Mesenchymal stem cell (in vitro differentiated cells and primary cell): ENCODE measurements around the gene CFP.

Source experiments
- DNase-seq: peaks from one replicate; pipeline ENCODE4 v3.0.0-alpha.2; 2013
- H2AFZ ChIP-seq: one replicate; pipeline ENCODE4 v1.6.1; 2013; ENCODE audit warnings: low read depth, mild to moderate bottlenecking, control low read depth, inconsistent platforms, low read length, moderate library complexity
- H2AK5ac ChIP-seq: 2 replicates; pipeline ENCODE4 v1.6.1; 2013; ENCODE audit warnings: low read length, moderate library complexity, mild to moderate bottlenecking, inconsistent platforms; ENCODE audit not compliant: severe bottlenecking
- H2BK120ac ChIP-seq: one replicate; pipeline ENCODE4 v1.6.1; 2013; ENCODE audit warnings: low read depth, mild to moderate bottlenecking, inconsistent platforms, low read length, moderate library complexity
- H2BK12ac ChIP-seq, 2 experiments: one replicate each; pipeline ENCODE4 v1.6.1; 2013; ENCODE audit warnings: inconsistent platforms in 2 of 2, low read length in 2 of 2, mild to moderate bottlenecking in 2 of 2, moderate library complexity in 2 of 2, control low read depth in 1 of 2
- H2BK15ac ChIP-seq: one replicate; pipeline ENCODE4 v1.6.1; 2013; ENCODE audit warnings: mild to moderate bottlenecking, low read depth, inconsistent platforms; ENCODE audit not compliant: poor library complexity, severe bottlenecking
- H2BK5ac ChIP-seq: 2 replicates; pipeline ENCODE4 v1.6.1; 2013; ENCODE audit warnings: low read depth, mild to moderate bottlenecking, low read length, control low read depth, inconsistent platforms; ENCODE audit not compliant: poor library complexity, severe bottlenecking
- H3K14ac ChIP-seq, 2 experiments: one replicate each; pipeline ENCODE4 v1.6.1; 2013; ENCODE audit warnings: inconsistent platforms in 2 of 2, low read length in 2 of 2, control low read depth in 1 of 2, mild to moderate bottlenecking in 1 of 2, moderate library complexity in 1 of 2
- H3K18ac ChIP-seq, 2 experiments: one replicate each; pipeline ENCODE4 v1.6.1; 2013; ENCODE audit warnings: inconsistent platforms in 2 of 2, low read length in 2 of 2, control low read depth in 1 of 2, low read depth in 1 of 2, mild to moderate bottlenecking in 1 of 2
- H3K23ac ChIP-seq, 2 experiments: one replicate each; pipeline ENCODE4 v1.6.1; 2013; ENCODE audit warnings: inconsistent platforms in 2 of 2, low read length in 2 of 2, mild to moderate bottlenecking in 2 of 2, moderate library complexity in 2 of 2, control low read depth in 1 of 2
- H3K27ac ChIP-seq: 2 replicates; pipeline ENCODE4 v1.5.1; 2013; ENCODE audit warnings: mild to moderate bottlenecking, moderate library complexity, low read length, control low read depth, inconsistent platforms; ENCODE audit not compliant: poor library complexity, severe bottlenecking
- H3K27me3 ChIP-seq, 2 experiments: 2 replicates each; pipeline versions ENCODE4 v1.6.1 to v1.7.0; 2013; ENCODE audit warnings: low read length in 2 of 2, mild to moderate bottlenecking in 2 of 2, moderate library complexity in 2 of 2, control low read depth in 1 of 2, inconsistent platforms in 1 of 2; ENCODE audit not compliant: control insufficient read depth in 1 of 2, insufficient read depth in 1 of 2
- H3K36me3 ChIP-seq, 2 experiments: 2 replicates each; pipeline versions ENCODE4 v1.6.1 to v1.7.0; 2013; ENCODE audit warnings: low read length in 2 of 2, control low read depth in 1 of 2, inconsistent platforms in 1 of 2, low read depth in 1 of 2, mild to moderate bottlenecking in 1 of 2; ENCODE audit not compliant: insufficient read depth in 2 of 2, control insufficient read depth in 1 of 2
- H3K4ac ChIP-seq, 2 experiments: one replicate each; pipeline ENCODE4 v1.6.1; 2013; ENCODE audit warnings: inconsistent platforms in 2 of 2, low read length in 2 of 2, mild to moderate bottlenecking in 2 of 2, moderate library complexity in 2 of 2, control low read depth in 1 of 2, low read depth in 1 of 2
- H3K4me1 ChIP-seq: 2 replicates; pipeline ENCODE4 v1.6.1; 2013; ENCODE audit warnings: low read depth, low read length, control low read depth; ENCODE audit not compliant: control insufficient read depth, insufficient read depth
- H3K4me2 ChIP-seq: 2 replicates; pipeline ENCODE4 v1.6.1; 2013; ENCODE audit warnings: low read length, mild to moderate bottlenecking, inconsistent platforms; ENCODE audit not compliant: poor library complexity, severe bottlenecking
- H3K4me3 ChIP-seq, 2 experiments: 2 replicates each; pipeline versions ENCODE4 v1.5.1 to v1.7.0; 2013; ENCODE audit warnings: low read length in 2 of 2, mild to moderate bottlenecking in 2 of 2, control low read depth in 1 of 2, low read depth in 1 of 2; ENCODE audit not compliant: insufficient read depth in 1 of 2
- H3K79me1 ChIP-seq: replicated peaks from 2 replicates; pipeline ENCODE4 v1.6.1; 2013; ENCODE audit warnings: mild to moderate bottlenecking, control low read depth, low read length, inconsistent platforms; ENCODE audit not compliant: poor library complexity, severe bottlenecking
- H3K9ac ChIP-seq: 2 replicates; pipeline ENCODE4 v1.7.0; 2013; ENCODE audit warnings: mild to moderate bottlenecking, low read length, moderate library complexity
- H3K9me3 ChIP-seq: 2 replicates; pipeline ENCODE4 v1.7.0; 2013; ENCODE audit warnings: mild to moderate bottlenecking, low read length; ENCODE audit not compliant: control insufficient read depth
- H4K8ac ChIP-seq: one replicate; pipeline ENCODE4 v1.6.1; 2013; ENCODE audit warnings: inconsistent platforms, mild to moderate bottlenecking, low read length, moderate library complexity
- H4K91ac ChIP-seq: one replicate; pipeline ENCODE4 v1.6.1; 2013; ENCODE audit warnings: mild to moderate bottlenecking, low read length, inconsistent platforms
- WGBS: methylation state at CpG from one replicate; pipeline ENCODE4 v1.1.7; 2013; ENCODE audit warnings: mixed read lengths; 5-methylcytosine and 5-hydroxymethylcytosine counted together

Gene CFP

GRCh38 chrX:47650164-47651042, 20.7 kb upstream of the CFP start, which contains the start of gene ELK1:
TSS of gene ELK1 (minus strand) at chrX:47650563. CDS start at chrX:47641441, 9,122 bp downstream.
- Histone ChIP-seq H2BK15ac (peak within 1 kb of the TSS; percentile 28), H3K9me3 (no peaks in the 10 kb centered on the region), H3K27ac (peak within 1 kb of the TSS; percentile 72), H2BK5ac (peak within 1 kb of the TSS; percentile 9), H3K4me1 (peaks cover 11% of the 10 kb centered on the region), H2AK5ac (no peak within 1 kb of the TSS), H2AFZ (peak within 1 kb of the TSS; percentile 27), H3K4ac (peak within 1 kb of the TSS in 1 of 2 experiments; percentile 75), H2BK12ac (no peak within 1 kb of the TSS), H4K8ac (no peak within 1 kb of the TSS), H3K4me3 (peak within 1 kb of the TSS; percentile 80 to 82), H3K18ac (peak within 1 kb of the TSS; percentile 83 to 90), H3K36me3 (peaks cover 2 to 32% of the 10 kb centered on the region in 2 experiments), H3K27me3 (peaks cover 0 to 3% of the 10 kb centered on the region in 2 experiments), H4K91ac (peak within 1 kb of the TSS; percentile 80), H3K79me1 (peaks cover 1% of the 10 kb centered on the region), H3K23ac (no peak within 1 kb of the TSS), H3K14ac (peak within 1 kb of the TSS in 1 of 2 experiments; percentile 81), H3K4me2 (peak within 1 kb of the TSS; percentile 63), H3K9ac (peak within 1 kb of the TSS; percentile 89), H2BK120ac (peak within 1 kb of the TSS; percentile 19)
- under 1% methylated on average over 47 of the region's 65 CpGs for WGBS
- peak; percentile 99 for DNase-seq

- peak overlapping the region; percentile 80 to 82 for H3K4me3 ChIP-seq
- H2AFZ ChIP-seq = no peak overlapping the region
- peaks cover 3% of the 10 kb centered on the region for H3K79me1 ChIP-seq
- H4K91ac ChIP-seq = no peak overlapping the region
- H3K4me1 ChIP-seq = peaks cover 13% of the 10 kb centered on the region
- no peak overlapping the region for H2BK5ac ChIP-seq
- 11% methylated on average over 1 of the region's 11 CpGs for WGBS
- no peaks in the 10 kb centered on the region for H3K9me3 ChIP-seq
- H4K8ac ChIP-seq = no peak overlapping the region
- H3K18ac ChIP-seq = peak overlapping the region in 1 of 2 experiments; percentile 90
- no peak overlapping the region for H3K27ac ChIP-seq
- peaks cover 0 to 3% of the 10 kb centered on the region in 2 experiments for H3K27me3 ChIP-seq
- H3K4ac ChIP-seq = no peak overlapping the region
- H3K23ac ChIP-seq = no peak overlapping the region
- no peak overlapping the region for H2AK5ac ChIP-seq
- H2BK12ac ChIP-seq = no peak overlapping the region
- H3K9ac ChIP-seq = peak overlapping the region; percentile 89
- H3K14ac ChIP-seq = no peak overlapping the region
- H3K4me2 ChIP-seq = peak overlapping the region; percentile 58
- no peak overlapping the region for H2BK120ac ChIP-seq
- DNase-seq = no peak
- peaks cover 4 to 28% of the 10 kb centered on the region in 2 experiments for H3K36me3 ChIP-seq
- no peak overlapping the region for H2BK15ac ChIP-seq
Observed at GRCh38 chrX:47649781-47650163, 20.0 kb upstream of the CFP start.

GRCh38 chrX:47649271-47649670, 19.5 kb upstream of the CFP start:
- no peak overlapping the region for H2BK12ac ChIP-seq

GRCh38 chrX:47648376-47648775, 18.6 kb upstream of the CFP start:
- Histone ChIP-seq H4K91ac (no peak overlapping the region), H2BK15ac (no peak overlapping the region), H2AFZ (no peak overlapping the region), H3K14ac (no peak overlapping the region), H2BK5ac (no peak overlapping the region), H3K4me1 (peaks cover 13% of the 10 kb centered on the region), H2BK12ac (no peak overlapping the region), H3K79me1 (peaks cover 3% of the 10 kb centered on the region), H3K27me3 (peaks cover 0 to 3% of the 10 kb centered on the region in 2 experiments), H4K8ac (no peak overlapping the region), H2AK5ac (no peak overlapping the region), H3K4me2 (no peak overlapping the region), H3K23ac (no peak overlapping the region), H2BK120ac (no peak overlapping the region), H3K27ac (no peak overlapping the region), H3K9me3 (no peaks in the 10 kb centered on the region), H3K36me3 (peaks cover 10 to 25% of the 10 kb centered on the region in 2 experiments), H3K4me3 (peak overlapping the region in 1 of 2 experiments; percentile 82), H3K18ac (no peak overlapping the region), H3K9ac (peak overlapping the region; percentile 89), H3K4ac (no peak overlapping the region)
- WGBS = 73% methylated on average over 1 of the region's 2 CpGs
- no peak for DNase-seq

More at GRCh38 chrX:47649271-47649670, 19.5 kb upstream of the CFP start:
- Histone ChIP-seq H2AK5ac (no peak overlapping the region), H2BK15ac (no peak overlapping the region), H3K4ac (no peak overlapping the region), H3K27ac (no peak overlapping the region), H2BK120ac (no peak overlapping the region), H3K23ac (no peak overlapping the region), H4K8ac (no peak overlapping the region), H3K14ac (no peak overlapping the region), H3K9me3 (no peaks in the 10 kb centered on the region), H3K9ac (peak overlapping the region; percentile 89), H3K27me3 (peaks cover 0 to 3% of the 10 kb centered on the region in 2 experiments), H3K18ac (peak overlapping the region in 1 of 2 experiments; percentile 11), H3K4me3 (peak overlapping the region in 1 of 2 experiments; percentile 82), H4K91ac (no peak overlapping the region), H2BK5ac (no peak overlapping the region), H3K36me3 (peaks cover 9 to 28% of the 10 kb centered on the region in 2 experiments), H3K79me1 (peaks cover 3% of the 10 kb centered on the region), H2AFZ (no peak overlapping the region), H3K4me2 (peak overlapping the region; percentile 58), H3K4me1 (peaks cover 13% of the 10 kb centered on the region)
- DNase-seq = no peak
- 77% methylated on average over 4 of the region's 8 CpGs for WGBS
